CD8-positive, alpha-beta memory T cell (primary cell): ENCODE results near the gene GSTO1. TPM values are rescaled to one million over a fixed set of nuclear protein-coding genes. Genes with fewer than 3 reads are reported as not detected.
A peak's percentile ranks its signal among the peaks of the same experiment; 100 is the strongest.

Experiments used
- CTCF ChIA-PET: fragments of 350-600 bp; sonication (Branson Sonifier 250); formaldehyde crosslinking; loops from one replicate; lab custom pipeline; 2021; ENCODE audit warnings: antibody characterized with exemption; lab: Charles Lee
- POLR2A ChIA-PET: fragments of 350-600 bp; sonication (Branson Sonifier 250); formaldehyde crosslinking; loops from one replicate; lab custom pipeline; 2021; ENCODE audit warnings: antibody characterized with exemption; lab: Charles Lee
- DNase-seq, 5 donors: peaks; one replicate each; pipeline versions ENCODE4 v3.0.0 to v3.0.0-alpha.2; 2020 to 2022; ENCODE audit warnings: mixed read lengths in 1 of 5
- H3K27ac ChIP-seq: one replicate; pipeline ENCODE4 v1.7.0; 2013; ENCODE audit warnings: low read depth, mild to moderate bottlenecking, low read length, moderate library complexity
- H3K27me3 ChIP-seq: 2 replicates; pipeline ENCODE4 v1.7.0; 2013; ENCODE audit warnings: low read length, mild to moderate bottlenecking; ENCODE audit not compliant: insufficient read depth, poor library complexity, severe bottlenecking
- H3K36me3 ChIP-seq: 2 replicates; pipeline ENCODE4 v1.7.0; 2013; ENCODE audit warnings: mild to moderate bottlenecking, low read length, moderate library complexity; ENCODE audit not compliant: insufficient read depth
- H3K4me1 ChIP-seq: 2 replicates; pipeline ENCODE4 v1.7.0; 2013; ENCODE audit warnings: mild to moderate bottlenecking, low read length, moderate library complexity; ENCODE audit not compliant: insufficient read depth
- H3K4me3 ChIP-seq: 2 replicates; pipeline ENCODE4 v1.7.0; 2013; ENCODE audit warnings: mild to moderate bottlenecking, low read length
- H3K9me3 ChIP-seq: 2 replicates; pipeline ENCODE4 v1.7.0; 2013; ENCODE audit warnings: mild to moderate bottlenecking, low read length
- H3K27ac Mint-ChIP-seq, 8 donors: one replicate each; pipeline ENCODE4 v1.8.0; 2020 to 2021; ENCODE audit warnings: mixed read lengths in 8 of 8, mild to moderate bottlenecking in 6 of 8, inconsistent platforms in 3 of 8, moderate library complexity in 3 of 8
- H3K27me3 Mint-ChIP-seq, 2 donors: one replicate each; pipeline ENCODE4 v1.8.0; 2020 to 2021; ENCODE audit warnings: mixed read lengths in 2 of 2, mild to moderate bottlenecking in 1 of 2, moderate library complexity in 1 of 2
- H3K36me3 Mint-ChIP-seq, 3 donors: one replicate each; pipeline ENCODE4 v1.8.0; 2020 to 2021; ENCODE audit warnings: mixed read lengths in 3 of 3, inconsistent platforms in 1 of 3, mild to moderate bottlenecking in 1 of 3
- H3K4me1 Mint-ChIP-seq, 3 donors: one replicate each; pipeline ENCODE4 v1.8.0; 2020 to 2021; ENCODE audit warnings: mixed read lengths in 3 of 3, inconsistent platforms in 1 of 3, mild to moderate bottlenecking in 1 of 3
- H3K4me3 Mint-ChIP-seq, 7 donors: one replicate each; pipeline ENCODE4 v1.8.0; 2020 to 2021; ENCODE audit warnings: mixed read lengths in 7 of 7, mild to moderate bottlenecking in 6 of 7, moderate library complexity in 4 of 7, inconsistent platforms in 2 of 7
- H3K9me3 Mint-ChIP-seq, 5 donors: one replicate each; pipeline ENCODE4 v1.8.0; 2020 to 2022; ENCODE audit warnings: mixed read lengths in 5 of 5, mild to moderate bottlenecking in 3 of 5, moderate library complexity in 2 of 5, inconsistent platforms in 1 of 5
- polyA plus RNA-seq: library from polyadenylated mRNA; unstranded; fragments of 300-500 nt; fragmentation: Illumina TruSeq; gene quantifications from one replicate; pipeline ENCODE4 v1.2.3, GENCODE V29; 2021
- total RNA-seq, 2 experiments: library from RNA; stranded (reverse); gene quantifications; one replicate each; pipeline ENCODE4 v1.2.3, GENCODE V29; 2021

Gene GSTO1
- total and polyA plus RNA-seq, 3 experiments from 2014 or later: 122 to 167 (median 122) TPM

DNA sequence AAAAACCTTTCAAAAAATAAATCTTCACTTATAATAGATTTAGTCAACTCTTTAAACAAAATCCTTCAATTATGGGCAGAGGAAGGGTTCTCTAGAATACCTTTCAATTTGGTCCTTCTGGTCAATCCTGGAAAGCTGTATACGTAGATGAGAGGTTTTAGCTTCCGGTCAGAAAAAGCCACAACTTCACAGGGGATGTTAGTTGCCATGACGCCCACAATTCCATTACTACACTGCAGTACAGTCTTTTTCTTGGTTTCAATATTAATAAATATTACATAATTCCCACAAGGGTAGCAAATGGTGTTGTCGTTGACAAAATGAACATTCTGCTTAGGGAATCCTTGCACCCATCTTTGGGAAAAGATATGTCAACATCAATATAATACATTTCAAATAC lies 24.2 kb upstream of the GSTO1 start:
- Mint-ChIP-seq H3K9me3 (peaks cover 2 to 8% (median 5%) of the 10 kb centered on the region in 5 donors), H3K4me3 (peak overlapping the region in 2 of 7 donors; percentile 7 to 83), H3K36me3 (peaks cover 0 to 2% (median 0%) of the 10 kb centered on the region in 3 donors), H3K4me1 (peaks cover 15 to 19% (median 19%) of the 10 kb centered on the region in 3 donors), H3K27ac (peak overlapping the region in 3 of 8 donors; percentile 24 to 81 (median 43)), H3K27me3 (peaks cover 14 to 26% of the 10 kb centered on the region in 2 donors)
- H3K4me3 ChIP-seq: no peak overlapping the region
- no peaks in the 10 kb centered on the region for H3K9me3 ChIP-seq
- H3K27ac ChIP-seq: no peak overlapping the region
- ChIA-PET CTCF (interaction anchor here (0.9 kb wide), 1 partner anchor 41 kb away, joined by 3 read pairs; no protein-coding TSS in a partner anchor), POLR2A (no interaction called here)
- no peaks in the 10 kb centered on the region for H3K36me3 ChIP-seq
- DNase-seq: no peak
- H3K4me1 ChIP-seq: peaks cover 6% of the 10 kb centered on the region
- no peaks in the 10 kb centered on the region for H3K27me3 ChIP-seq

DNA sequence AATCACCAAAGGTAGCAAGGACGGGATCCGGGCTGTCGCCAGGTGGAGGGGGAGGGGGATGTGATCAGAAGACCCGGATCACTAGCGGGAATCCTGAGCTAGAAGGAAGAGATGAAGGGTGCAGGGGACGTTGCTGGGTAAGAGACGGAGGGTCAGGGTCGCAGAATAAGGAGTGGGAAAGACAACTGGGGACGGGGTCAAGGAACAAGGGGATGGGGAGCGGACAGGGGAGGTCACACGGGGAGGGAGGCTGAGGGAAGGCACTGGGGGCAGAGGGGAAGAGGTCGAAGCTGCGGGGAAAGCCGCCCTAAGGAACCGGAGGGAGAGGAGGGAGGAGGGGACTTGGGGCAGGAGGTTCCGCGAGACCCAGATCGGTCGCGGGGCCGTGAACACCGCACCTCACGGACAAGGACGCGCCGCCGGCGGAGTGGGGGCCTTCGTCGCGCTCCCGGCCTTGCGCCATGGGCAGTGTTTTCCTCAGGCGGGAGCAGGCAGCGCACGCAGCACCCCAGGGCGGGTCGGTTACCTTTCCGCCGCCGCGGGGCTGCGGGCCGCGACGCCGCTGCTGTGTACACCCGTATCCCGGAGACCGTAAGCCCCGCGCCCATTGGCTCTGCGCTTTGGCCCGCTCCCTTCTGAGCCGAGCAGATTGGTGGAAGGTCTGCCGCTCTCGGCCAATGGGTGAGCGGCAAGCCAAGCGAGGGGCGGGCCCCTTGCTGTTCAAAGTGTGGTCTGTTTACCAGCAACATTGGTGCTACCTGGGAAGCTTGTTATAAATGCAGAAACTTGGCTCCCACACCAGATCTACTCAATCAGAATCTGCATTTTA lies 22.7 kb upstream of the GSTO1 start, which contains the start of gene CFAP43:
CFAP43 (minus strand) TSS at position 581 of the 829 bp plus-strand sequence; CDS start at position 463, 118 bp downstream.
- Mint-ChIP-seq H3K4me1 (peaks cover 15 to 19% (median 19%) of the 10 kb centered on the region in 3 donors), H3K27me3 (peaks cover 19 to 37% of the 10 kb centered on the region in 2 donors), H3K9me3 (peaks cover 2 to 9% (median 7%) of the 10 kb centered on the region in 5 donors), H3K27ac (peak within 1 kb of the TSS; percentile 9 to 90 (median 83)), H3K4me3 (peak within 1 kb of the TSS; percentile 82 to 93 (median 87)), H3K36me3 (peaks cover 0 to 2% (median 0%) of the 10 kb centered on the region in 3 donors)
- Histone ChIP-seq H3K4me3 (peak within 1 kb of the TSS; percentile 86), H3K27me3 (no peaks in the 10 kb centered on the region), H3K9me3 (no peaks in the 10 kb centered on the region), H3K27ac (peak within 1 kb of the TSS; percentile 41), H3K36me3 (no peaks in the 10 kb centered on the region), H3K4me1 (peaks cover 6% of the 10 kb centered on the region)
- POLR2A ChIA-PET: interaction anchor here (0.6 to 0.7 kb wide), 3 partner anchors 14 to 40 kb away, joined by 3 to 6 read pairs (median 4); partner anchors contain the start of gene GSTO2
- peak; percentile 98 to 100 (median 99) for DNase-seq
- CTCF ChIA-PET: interaction anchor here (1.4 to 1.5 kb wide), 3 partner anchors 21 to 43 kb away, joined by 3 to 7 read pairs (median 4); no protein-coding TSS in a partner anchor

DNA sequence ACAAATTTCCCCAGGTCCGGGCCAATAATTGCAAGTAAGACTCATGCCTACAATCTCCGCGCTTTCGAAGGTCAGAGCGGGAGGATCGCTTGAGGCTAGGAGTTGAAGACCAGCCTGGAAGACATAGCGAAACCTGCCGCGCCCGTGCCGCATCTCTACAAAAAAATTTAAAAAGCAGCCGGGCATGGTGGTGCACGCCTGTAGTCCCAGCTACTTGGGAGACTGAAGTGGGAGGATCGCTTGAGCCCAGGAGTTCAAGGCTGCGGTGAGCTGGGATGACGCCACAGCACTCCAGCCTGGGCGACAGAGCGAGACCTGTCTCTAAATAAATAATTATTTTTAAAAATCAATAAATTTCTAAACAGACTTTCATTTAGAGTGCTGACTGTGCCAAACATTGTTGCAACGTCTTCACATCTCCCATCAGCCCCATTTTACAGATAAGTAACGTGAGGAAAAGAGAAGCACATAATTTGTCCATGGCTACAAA lies 22.0 kb upstream of the GSTO1 start:
- DNase-seq: no peak
- Mint-ChIP-seq H3K4me3 (peak overlapping the region; percentile 82 to 93 (median 87)), H3K9me3 (peaks cover 2 to 9% (median 7%) of the 10 kb centered on the region in 5 donors), H3K36me3 (peaks cover 0 to 2% (median 0%) of the 10 kb centered on the region in 3 donors), H3K27ac (peak overlapping the region in 6 of 8 donors; percentile 7 to 90 (median 80)), H3K27me3 (peaks cover 19 to 42% of the 10 kb centered on the region in 2 donors), H3K4me1 (peaks cover 15 to 19% (median 19%) of the 10 kb centered on the region in 3 donors)
- Histone ChIP-seq H3K4me3 (peak overlapping the region; percentile 86), H3K9me3 (no peaks in the 10 kb centered on the region), H3K27me3 (no peaks in the 10 kb centered on the region), H3K4me1 (peaks cover 6% of the 10 kb centered on the region), H3K27ac (no peak overlapping the region), H3K36me3 (no peaks in the 10 kb centered on the region)
- ChIA-PET POLR2A (no interaction called here), CTCF (interaction anchor here (1.4 to 1.5 kb wide), 3 partner anchors 21 to 42 kb away, joined by 3 to 7 read pairs (median 4); no protein-coding TSS in a partner anchor)

DNA sequence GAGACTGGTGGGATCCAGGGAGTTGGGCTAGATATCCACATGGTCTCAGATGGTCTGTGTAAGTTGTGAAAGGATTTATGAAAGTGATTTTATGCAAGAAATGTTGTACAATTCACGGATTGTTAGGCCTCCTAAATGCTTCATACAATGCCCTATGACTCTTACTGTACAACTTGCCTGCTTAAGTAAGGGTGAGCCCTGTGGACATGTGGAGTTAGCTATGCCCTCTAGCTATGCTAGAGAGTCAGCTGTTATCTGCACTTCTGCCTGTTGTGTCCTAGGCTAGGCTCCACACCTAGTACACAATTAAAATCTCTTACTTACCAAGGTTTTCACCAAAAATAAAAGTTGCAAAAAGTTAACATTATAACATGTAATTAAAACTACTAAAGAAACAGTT lies 20.9 kb upstream of the GSTO1 start:
- Histone ChIP-seq H3K36me3 (no peaks in the 10 kb centered on the region), H3K4me1 (peaks cover 6% of the 10 kb centered on the region), H3K27ac (no peak overlapping the region), H3K27me3 (no peaks in the 10 kb centered on the region), H3K9me3 (no peaks in the 10 kb centered on the region), H3K4me3 (no peak overlapping the region)
- CTCF ChIA-PET: interaction anchor here (1.5 kb wide), 1 partner anchor 41 kb away, joined by 7 read pairs; no protein-coding TSS in a partner anchor
- Mint-ChIP-seq H3K9me3 (peaks cover 2 to 9% (median 7%) of the 10 kb centered on the region in 5 donors), H3K4me3 (peak overlapping the region; percentile 38 to 82 (median 54)), H3K27me3 (peaks cover 16 to 46% of the 10 kb centered on the region in 2 donors), H3K4me1 (peaks cover 15 to 19% (median 19%) of the 10 kb centered on the region in 3 donors), H3K27ac (peak overlapping the region in 1 of 8 donors; percentile 53), H3K36me3 (peaks cover 0 to 3% (median 2%) of the 10 kb centered on the region in 3 donors)
- POLR2A ChIA-PET: no interaction called here
- DNase-seq: no peak

DNA sequence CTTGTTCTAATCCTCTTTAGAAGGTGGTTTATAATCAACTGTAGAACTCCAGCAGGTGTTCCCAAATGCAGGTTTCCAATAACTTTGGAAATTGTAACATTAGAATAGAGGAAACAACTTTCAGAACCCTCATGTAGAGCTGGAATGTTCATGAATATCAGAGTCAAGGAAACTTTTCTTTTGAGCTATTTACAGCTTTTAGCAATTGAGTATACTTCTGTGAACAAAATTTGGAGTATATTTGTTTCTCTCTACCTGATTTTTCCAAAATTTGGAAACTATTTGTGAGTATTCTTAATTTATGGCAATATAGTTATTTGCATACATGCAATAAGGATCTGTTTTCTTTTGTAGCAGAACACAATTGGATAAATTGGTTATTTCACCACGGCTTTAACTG lies 19.8 kb upstream of the GSTO1 start:
- no peaks in the 10 kb centered on the region for H3K27me3 ChIP-seq
- CTCF ChIA-PET: no interaction called here

DNA sequence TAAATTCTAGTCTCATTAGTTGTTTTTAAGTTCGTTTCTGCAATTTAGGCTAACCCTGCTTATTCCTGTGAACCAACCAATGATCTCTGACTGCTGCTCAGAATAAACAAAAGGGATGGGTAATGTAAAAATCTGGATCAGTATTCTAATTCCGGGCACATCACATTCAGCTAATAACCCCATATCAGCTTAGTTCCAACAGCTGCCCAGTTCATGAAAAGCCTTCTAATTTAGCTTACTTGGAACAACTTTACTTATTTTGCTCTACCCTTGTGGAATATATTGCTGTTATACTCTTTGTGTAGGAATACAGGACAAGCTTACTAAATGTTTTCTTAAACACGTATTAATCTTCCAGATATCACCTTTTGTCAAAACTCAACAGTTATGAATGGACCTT lies 18.9 kb upstream of the GSTO1 start:
- H3K4me3 Mint-ChIP-seq: no peak overlapping the region
- ChIA-PET POLR2A (no interaction called here), CTCF (no interaction called here)
- peaks cover 15 to 19% (median 19%) of the 10 kb centered on the region in 3 donors for H3K4me1 Mint-ChIP-seq
- Histone ChIP-seq H3K36me3 (no peaks in the 10 kb centered on the region), H3K27ac (no peak overlapping the region), H3K4me3 (no peak overlapping the region), H3K27me3 (no peaks in the 10 kb centered on the region), H3K9me3 (no peaks in the 10 kb centered on the region), H3K4me1 (peaks cover 6% of the 10 kb centered on the region)
- no peak overlapping the region for H3K27ac Mint-ChIP-seq
- H3K9me3 Mint-ChIP-seq: peaks cover 2 to 9% (median 7%) of the 10 kb centered on the region in 5 donors
- no peak for DNase-seq
- peaks cover 22 to 59% of the 10 kb centered on the region in 2 donors for H3K27me3 Mint-ChIP-seq
- peaks cover 0 to 3% (median 2%) of the 10 kb centered on the region in 3 donors for H3K36me3 Mint-ChIP-seq

More for the DNA sequence above, 19.8 kb upstream of the GSTO1 start:
- Mint-ChIP-seq H3K4me3 (no peak overlapping the region), H3K27ac (no peak overlapping the region), H3K9me3 (peaks cover 2 to 9% (median 7%) of the 10 kb centered on the region in 5 donors), H3K27me3 (peaks cover 18 to 57% of the 10 kb centered on the region in 2 donors), H3K4me1 (peaks cover 15 to 19% (median 19%) of the 10 kb centered on the region in 3 donors), H3K36me3 (peaks cover 0 to 3% (median 2%) of the 10 kb centered on the region in 3 donors)
- Histone ChIP-seq H3K9me3 (no peaks in the 10 kb centered on the region), H3K36me3 (no peaks in the 10 kb centered on the region), H3K4me1 (peaks cover 6% of the 10 kb centered on the region), H3K4me3 (no peak overlapping the region), H3K27ac (no peak overlapping the region)
- POLR2A ChIA-PET: no interaction called here
- no peak for DNase-seq

DNA sequence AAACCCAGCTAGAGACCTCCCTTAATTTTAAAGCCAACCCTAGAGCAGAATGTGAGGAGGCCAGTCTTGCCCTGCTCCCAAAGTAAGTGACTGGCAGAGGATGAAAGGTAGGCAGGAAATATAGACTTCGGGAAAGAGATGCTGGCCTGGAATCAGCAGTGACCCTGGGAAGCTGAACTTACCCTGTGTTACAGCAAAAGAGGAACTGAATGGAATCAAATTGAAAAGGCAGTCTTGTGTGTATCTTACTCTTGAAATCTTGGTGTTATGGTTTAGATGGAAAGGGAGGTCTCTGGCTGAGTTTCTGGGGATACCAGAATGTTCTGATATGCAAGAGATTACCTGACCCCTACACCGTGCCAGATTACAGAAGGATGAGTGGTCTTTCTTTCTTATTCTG lies 14.6 kb upstream of the GSTO1 start:
- CTCF ChIA-PET: no interaction called here
- no peaks in the 10 kb centered on the region for H3K4me1 Mint-ChIP-seq
- H3K27me3 Mint-ChIP-seq: peaks cover 14 to 68% of the 10 kb centered on the region in 2 donors
- no peak for DNase-seq
- POLR2A ChIA-PET: no interaction called here
- H3K36me3 ChIP-seq: no peaks in the 10 kb centered on the region
- peaks cover 0 to 7% (median 5%) of the 10 kb centered on the region in 5 donors for H3K9me3 Mint-ChIP-seq
- no peaks in the 10 kb centered on the region for H3K9me3 ChIP-seq
- no peaks in the 10 kb centered on the region for H3K27me3 ChIP-seq
- no peak overlapping the region for H3K27ac Mint-ChIP-seq
- H3K4me1 ChIP-seq: no peaks in the 10 kb centered on the region
- H3K4me3 ChIP-seq: no peak overlapping the region
- no peak overlapping the region for H3K4me3 Mint-ChIP-seq
- no peak overlapping the region for H3K27ac ChIP-seq
- H3K36me3 Mint-ChIP-seq: peaks cover 0 to 3% (median 1%) of the 10 kb centered on the region in 3 donors
